Cortex of kidney (tissue), 1 donor: Measurements from ENCODE around the gene PRKN.

Experiments used
- DNase-seq: peaks from one replicate; lab custom pipeline; 2025; lab: John Stamatoyannopoulos, UW

The PRKN gene

DNA sequence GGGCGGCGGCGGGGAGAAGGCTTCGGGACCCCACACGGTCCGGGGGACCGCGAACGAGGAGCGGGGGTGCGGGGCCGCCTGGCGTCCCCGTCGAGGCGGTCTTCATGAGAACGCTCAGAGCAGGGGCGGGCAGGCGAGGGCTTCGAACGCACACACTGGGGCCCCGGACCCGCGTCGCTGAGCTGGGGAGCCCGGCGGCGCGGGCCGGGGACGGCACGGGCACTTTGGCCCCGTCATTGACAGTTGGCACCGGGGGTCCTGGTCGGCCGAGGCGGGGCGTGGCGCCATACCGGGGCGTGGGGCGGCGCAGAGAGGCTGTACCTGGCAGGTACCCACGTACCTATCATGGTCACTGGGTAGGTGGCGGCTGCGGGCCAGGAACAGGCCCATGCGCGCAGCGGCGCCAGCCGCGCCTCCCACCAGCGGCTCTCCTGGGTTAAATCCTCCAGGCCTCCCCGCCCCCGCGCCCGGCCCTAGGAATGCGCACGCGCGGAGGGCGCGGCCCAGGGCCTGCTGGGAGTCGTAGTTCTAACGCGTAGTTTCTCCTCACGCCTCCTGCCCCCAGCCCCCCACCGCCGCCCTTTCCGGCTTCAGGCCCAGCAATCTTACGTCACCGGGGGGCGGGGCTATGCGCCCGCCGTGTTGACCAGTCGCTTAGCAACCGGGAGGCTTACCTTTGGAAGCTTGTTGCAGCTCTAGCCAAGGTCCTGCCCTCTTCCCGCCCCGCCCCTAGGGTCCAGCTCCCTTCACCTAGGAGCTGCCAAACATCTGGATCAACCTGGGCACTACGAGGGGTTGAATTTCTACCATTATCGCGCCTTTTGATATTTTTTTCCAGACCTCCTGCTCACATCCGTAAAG, at the start of gene PRKN, which contains the start of gene PACRG:
Gene PRKN, minus strand, starts transcription at position 445 of the 861 bp plus-strand sequence.
Gene PACRG, plus strand, starts transcription at position 653 of the 861 bp plus-strand sequence.
- DNase-seq: peak; percentile 82

DNA sequence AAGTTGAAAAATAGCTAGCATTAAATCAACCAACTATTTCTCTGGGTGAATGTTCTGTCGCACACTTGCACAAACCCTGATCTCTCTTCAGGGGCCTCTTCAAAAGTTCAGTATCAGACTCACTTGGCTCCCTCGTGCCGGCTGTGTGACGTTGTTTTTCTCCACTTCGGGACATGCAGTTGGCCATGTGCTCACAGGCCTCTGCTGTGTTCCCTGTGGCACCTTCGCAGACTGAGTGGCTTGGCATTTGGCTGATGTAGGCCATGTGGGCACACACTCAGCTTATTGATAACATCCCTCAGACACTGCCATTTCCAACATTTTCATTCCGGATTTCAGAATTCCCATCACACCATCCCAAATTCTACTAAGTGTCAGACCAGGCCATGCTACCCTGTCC, 49.5 kb upstream of the PRKN start:
- no peak for DNase-seq

DNA sequence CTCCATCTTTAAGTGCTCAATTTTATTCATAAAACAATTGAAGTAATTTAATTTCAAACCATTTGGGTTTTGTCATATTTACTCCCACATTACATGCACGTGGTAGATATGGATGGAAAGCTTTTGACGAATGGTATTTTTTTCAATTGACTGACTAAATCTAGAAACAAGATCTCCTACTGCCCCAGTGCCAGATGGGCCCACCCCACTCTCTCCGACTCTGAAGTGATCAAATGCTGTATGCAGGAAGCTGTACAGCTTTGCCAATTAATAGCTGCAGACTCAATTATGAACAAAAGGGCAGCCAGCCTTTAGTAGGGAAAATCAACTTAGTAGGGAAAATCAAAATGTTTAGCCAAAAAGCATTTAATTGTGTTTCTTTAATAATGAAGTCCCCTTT, 46.4 kb upstream of the PRKN start:
- DNase-seq: no peak

DNA sequence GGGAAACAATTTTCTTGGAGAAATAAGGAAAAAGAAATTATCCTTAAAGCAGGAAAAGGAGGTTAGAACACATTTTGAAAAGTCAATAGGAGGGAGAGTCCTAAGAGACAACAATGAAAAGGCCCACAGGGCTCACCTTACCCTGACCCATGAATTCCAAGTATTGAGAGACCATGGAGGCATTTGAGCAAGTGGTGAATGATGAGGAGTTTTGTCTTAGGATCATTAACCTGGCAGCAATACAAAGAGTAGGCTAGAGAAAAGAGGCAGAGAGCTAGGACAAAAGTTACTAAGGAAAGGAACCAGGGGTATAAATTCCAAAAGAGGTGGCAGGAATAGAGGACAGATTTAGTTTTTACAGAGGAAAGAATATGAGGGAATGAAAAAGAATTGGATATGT, 44.9 kb upstream of the PRKN start:
- DNase-seq: no peak

DNA sequence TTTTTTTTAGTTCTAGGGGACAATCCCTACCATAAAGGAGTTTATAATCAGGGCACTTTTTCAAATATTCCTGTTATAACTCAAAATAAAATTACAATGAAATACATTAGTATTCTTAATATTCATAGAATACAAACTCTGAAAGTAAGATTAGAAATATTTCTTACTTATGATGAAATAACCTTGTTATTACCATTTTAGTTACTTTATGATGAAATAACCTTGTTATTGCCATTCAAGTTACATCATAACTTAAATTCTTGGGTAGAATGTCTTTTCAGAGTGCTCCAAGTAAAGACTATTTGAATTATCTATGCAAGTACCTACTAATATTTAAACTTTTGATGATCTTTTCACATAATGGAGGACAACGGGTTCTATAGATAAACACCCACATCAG, 43.4 kb upstream of the PRKN start:
- no peak for DNase-seq

DNA sequence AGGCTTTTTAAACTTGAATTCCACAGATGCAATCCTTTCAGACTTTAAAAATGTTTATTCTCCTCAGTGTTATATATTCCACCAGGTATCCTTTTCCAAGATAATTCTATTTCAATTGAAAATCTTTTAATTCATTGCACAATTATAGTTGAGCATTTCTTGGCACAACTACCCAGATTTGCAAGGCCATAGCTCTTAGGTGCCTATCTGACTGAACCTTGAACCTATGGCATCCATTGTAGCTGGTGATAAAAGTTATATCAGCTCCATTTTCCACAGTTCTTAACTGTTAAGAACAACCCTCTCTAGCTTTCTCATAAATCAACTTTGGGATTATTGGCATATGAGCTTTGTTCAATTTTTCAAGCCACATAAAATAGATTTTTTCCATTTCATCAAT, 42.6 kb upstream of the PRKN start:
- DNase-seq: no peak

DNA sequence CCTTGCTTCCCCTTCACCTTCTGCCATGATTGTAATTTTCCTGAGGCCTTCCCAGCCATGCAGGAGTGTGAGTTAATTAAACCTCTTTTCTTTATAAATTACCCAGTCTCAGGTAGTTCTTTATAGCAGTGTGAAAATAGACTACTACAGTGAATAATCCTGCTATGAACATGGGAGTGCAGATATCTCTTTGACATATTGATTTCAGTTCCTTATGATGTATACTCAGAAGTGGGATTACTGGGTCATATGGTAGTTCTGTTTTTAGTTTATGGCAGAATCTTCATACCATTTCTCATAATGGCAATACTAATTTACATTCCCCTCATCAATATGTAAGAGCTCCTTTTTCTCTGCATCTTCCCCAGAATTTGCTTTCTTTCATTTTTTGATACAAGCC, 26.2 kb upstream of the PRKN start:
- DNase-seq: no peak

DNA sequence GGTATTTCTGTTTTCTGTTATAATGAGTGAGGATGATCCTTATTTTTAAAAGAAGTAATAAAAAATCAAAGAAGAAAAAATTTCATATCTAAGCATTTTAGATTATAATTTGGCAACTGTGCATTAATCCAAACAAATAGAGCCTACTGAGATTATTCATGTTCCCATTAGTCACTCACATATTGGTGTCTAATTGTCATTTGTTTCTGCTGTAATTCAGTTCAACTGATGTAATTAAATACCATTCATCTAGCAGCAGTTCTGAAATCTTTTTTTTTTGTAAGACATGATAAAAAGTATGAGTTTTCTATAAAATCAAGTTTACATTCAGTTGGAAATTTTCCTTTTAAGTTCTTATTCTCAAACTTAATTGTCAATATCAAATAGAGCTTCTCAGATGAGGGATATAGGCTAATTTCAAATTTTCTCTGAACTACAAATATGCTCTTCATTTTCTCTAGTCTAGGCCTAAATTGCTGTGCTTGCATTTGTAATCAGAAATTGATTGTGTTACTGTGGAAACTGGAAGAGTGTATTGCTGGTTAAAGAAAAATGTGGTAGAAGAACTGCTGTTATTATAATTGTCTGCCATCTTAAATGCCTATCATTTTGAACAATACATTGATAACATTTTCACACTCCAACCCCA, 23.8 kb upstream of the PRKN start:
- no peak for DNase-seq

DNA sequence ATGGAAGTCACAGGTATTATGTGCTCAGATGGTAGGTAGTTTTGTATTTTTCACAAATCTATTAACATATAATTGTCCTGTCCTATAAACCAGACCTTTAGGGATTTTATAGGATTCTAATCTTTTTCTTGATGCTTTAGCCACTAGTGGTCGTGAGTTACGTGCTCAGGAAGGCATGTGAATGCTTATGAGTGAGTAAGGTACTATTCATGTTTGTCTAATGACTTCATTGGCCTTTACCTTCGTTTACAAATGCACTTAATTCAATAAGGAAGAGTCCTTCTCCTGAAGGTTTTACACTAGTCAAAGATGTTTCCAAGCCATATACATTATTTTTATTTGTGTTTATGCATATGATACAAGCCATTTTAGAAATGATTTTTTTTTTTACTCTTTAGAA, 23.2 kb upstream of the PRKN start:
- DNase-seq: no peak

DNA sequence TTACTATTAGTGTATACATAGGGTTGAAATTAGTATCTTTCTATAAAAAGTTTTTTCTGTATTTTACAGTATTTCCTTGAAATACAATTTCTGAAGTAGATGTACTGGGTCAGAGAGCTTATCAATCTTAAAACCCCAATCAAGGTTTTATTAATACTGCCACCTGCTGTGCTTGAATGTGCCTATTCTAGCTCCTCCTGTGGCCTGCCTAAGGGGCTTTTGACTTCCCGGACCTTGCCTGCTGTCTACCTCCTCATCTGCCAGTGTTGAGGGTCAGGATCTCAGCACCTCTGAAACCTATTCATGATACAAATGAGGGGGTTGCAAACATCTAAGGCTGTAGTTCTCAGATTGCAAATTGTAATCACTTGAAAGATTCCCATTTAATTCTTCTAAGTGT, 9.4 kb upstream of the PRKN start:
- DNase-seq: no peak

DNA sequence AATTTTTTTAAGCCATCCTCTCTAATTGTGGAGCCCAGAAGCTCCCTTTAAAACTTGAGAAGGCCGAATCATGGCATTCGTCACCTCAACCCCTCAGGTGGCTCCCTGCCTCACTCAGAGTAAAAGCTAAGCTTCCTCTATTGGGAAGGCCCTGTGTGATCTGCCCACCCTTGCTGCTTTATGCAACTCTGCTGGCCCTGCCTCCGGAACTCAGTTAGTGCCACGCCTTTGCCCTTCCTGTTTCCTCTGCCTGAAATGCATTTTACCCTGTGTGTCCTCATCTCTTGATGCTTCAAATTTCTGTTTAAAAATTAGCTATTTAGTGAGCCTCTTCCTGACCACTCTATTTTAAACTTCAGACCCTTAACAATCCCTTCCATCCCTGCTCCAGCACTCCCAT, 5.9 kb upstream of the PRKN start:
- DNase-seq: no peak

DNA sequence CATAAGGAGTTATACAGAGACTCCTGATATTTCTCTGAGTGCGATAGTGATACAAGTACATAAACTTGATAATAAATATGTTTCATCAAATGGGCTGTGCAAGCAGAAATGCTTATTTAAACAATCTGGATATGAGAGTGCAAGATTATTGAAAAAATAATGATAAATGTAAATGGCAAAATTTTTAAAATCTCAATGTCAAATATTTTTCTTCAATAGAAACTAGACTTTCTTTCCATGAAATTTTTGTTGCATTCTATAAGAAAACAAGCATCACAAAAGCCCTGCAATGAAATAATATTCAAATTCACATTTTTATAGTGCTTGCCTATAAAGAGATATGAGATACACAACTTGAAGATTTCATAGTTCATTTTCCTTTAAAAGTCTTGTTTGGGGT, 2.9 kb upstream of the PRKN start:
- no peak for DNase-seq

DNA sequence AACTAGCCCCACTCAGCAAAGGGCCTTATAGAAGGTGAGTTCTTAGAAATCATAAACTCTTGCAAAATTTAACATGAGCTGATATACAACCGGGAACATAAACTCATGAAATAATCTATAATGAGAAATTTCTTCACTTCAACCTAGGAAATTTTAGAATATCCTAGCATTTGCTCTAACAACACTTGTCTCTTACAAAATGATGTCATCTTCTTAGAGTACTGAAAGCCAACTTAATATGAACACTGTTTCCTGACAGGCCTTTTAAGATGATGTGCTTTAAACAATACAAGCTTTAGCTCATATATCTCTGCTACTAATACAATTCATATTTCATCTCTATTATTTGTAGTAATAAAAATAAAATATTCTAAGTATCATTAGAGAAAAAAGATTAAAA, 1.1 kb upstream of the PRKN start:
- no peak for DNase-seq

DNA sequence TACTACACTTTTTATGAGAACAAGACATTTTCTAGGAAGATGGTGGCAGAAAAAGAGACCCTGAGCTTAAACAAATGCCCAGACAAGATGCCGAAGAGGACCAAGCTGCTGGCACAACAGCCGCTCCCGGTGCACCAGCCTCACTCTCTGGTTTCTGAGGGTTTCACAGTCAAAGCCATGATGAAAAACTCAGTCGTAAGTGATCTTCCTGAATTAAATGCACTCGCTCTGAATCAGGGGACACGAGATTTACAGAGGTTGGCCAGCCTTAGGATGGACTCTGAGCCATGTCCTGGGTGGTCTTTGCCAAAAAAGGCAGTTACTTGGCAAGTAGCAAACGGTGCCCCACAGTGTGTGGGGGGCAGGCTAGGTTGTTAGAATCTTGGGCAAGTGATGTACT, 631 bp upstream of the PRKN start:
- no peak for DNase-seq

DNA sequence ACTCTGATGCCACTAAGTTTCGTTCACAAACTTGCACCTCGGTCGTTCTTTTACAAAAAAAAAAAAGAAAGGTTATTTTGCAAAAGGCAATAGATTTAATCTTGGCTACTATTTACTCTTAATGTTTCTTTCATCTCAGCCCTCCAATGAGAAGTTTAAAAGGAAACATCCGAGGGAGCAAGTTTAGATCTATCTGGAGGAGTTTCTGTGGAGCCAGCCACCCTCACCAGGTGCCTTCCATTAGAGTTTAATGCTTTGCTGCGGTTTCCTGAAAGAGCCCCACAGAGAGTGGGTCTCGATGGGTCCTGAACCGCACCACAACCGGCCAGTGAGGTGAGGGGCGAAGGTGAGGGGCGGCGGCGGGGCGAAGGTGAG, 632 bp downstream of the PRKN start:
- DNase-seq: no peak

DNA sequence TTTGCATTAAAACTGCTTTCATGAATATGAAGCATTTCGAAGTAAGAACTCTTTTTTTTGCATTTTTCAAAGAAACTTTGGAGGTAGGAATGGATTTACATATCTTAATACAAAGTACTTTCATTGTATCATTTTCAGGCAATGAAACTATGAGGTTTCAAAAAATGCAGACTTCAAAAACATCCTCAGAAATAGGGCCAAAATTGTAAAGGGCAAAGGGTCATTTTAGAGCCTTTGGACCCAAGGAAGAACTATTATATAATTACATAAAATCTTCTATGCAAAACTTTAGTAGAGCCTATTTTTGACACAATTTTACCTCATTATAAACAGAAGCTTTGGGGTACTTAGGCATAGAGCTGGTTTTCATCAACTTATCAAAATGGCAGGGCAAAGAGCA, 4.9 kb downstream of the PRKN start:
- DNase-seq: no peak

DNA sequence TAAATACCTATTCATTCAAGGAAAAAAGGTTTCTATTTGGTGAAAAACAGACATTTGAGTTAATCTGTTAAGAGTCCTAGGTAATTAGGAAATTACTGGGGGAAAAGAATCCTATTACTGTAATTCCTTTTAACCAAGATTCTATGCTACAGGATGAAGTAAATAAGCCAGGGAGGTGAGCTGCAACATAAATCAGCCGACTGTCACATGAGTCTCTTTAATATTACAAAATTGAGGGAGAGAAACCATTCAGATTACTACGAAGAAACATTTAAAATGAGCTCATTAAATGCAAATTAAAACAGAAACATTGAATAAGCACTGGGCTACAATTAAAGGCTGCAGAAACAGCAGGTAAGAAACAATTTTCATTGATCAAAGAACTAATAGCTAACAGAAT, 5.3 kb downstream of the PRKN start:
- no peak for DNase-seq

DNA sequence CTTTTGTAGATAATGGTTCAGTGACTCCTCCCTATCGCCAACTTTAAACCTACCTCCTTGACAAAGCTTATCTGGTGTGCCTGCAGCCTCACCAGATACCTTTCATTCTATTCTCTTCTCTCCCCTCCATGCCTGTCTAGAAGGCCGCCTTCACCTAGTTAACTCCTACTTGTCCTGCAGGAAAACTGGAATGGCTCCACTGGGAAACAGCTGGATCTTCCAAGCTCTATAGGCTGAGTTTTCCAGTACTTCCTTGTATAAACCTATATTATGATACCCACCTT, 6.2 kb downstream of the PRKN start:
- no peak for DNase-seq

DNA sequence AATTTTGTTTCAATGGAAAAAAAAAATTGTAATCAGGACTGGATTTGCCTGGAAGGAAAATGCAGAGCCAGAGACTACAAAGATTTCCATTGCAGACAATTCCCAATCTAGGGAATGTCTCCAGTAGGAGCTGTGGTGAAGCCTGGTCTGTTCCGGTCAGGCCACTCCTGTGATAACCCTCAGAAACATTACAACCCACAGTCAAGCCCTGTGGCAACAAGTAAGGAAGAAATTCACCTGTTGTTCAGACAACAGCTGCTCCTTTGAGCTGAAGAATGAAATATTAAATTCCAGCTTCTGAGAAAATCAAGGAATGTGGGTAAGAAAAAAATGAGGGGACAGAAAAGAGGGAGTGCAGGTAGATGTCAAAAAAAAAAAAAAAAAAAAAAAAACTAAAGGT, 8.0 kb downstream of the PRKN start:
- DNase-seq: no peak

DNA sequence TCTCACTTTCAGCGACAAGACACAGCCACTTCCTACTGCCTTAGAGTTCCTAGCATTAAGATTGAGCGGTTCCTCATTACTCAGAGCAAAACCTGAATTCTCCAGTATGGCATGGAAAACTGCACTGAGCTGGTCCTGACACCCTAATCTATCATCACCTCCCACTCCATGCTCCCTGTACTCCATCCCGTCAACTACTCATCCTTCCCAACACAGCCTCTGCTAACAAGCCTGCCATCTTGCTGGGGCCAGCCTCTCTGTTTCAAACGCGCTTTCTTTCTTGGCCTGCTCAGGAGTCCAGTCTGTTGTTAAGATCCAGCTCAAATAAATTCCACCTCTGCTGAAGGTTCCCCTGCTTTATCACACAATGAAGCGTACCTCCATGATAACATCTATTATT, 12.0 kb downstream of the PRKN start:
- DNase-seq: no peak

DNA sequence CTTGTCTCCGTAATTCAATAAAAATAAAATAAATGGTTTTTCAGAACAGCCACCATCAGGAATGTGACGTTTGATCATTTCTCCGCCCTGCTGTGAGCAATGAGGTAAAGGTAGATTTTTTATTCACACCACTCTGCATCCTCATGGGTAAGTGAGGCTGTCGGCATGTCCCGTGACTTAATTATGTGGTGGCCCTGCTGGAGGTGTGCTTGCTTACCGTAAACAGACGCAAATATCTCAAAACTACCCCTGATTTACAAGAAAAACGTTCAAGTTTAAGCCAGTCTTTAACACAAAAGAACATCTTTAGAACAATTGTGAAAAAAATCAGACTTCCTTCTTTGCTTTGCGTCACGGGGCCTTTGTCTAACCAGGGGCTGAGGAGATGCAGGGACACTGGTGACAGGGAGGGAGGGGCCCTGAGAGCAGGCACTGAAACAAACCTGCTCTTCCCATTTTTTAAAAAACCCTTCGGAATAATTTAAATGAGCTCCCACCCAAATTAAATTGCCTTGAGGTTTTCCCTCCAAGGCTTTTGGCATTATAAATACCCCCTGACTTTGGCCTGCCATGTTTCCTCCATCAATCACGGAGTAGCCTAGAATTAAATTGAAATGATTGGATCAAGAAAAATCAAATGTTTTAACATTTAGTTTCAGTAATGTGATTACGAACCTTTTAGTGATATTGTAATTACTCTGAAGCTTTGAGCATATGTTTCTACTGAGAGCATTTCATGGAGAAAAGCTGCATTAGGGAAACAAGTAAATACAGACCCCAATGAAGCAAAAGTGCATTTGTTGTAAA, 13.4 kb downstream of the PRKN start:
- no peak for DNase-seq

DNA sequence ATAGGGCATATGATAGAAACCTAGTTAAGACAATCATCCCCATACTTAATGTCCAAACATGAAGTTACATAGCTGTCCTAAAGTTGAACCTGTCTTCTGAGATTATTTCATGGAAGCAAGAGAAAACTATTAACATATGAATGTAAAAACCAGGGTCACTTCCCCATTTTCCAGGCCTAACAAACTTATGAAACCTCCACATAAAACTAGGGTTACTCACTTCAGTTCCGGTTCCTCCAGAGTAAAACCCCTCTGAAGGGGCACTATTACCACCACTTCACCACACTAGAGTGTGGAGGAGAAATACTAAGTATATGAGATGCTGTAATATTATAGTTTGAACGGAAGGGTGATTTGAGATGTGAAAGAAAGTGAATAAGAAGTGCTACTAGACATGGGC, 14.9 kb downstream of the PRKN start:
- no peak for DNase-seq

DNA sequence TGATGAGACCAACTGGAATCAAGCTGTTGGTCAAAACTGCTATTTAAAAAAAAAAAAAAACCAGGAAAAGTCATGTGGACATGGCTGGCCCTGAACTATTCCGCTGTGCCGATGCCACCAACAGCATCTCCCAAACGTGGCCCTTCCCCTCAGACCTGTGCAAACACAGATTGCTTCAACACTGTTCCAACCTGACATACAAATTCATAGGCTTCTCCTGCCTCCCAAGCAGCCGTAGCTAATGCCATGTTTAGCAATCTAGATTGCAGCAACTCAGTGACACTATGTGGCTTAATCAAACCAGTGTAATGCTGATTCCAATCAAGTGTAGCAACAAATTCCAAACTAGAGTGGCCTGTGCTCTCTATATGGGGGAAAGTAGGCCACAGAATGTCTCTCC, 16.2 kb downstream of the PRKN start:
- DNase-seq: no peak
